Coronary artery (tissue), 2 donors: ENCODE data around the gene TM2D3.

Experiments
- DNase-seq: peaks from one replicate; pipeline ENCODE4 v3.0.0-alpha.2; 2017; ENCODE audit warnings: low spot score
- H3K27ac ChIP-seq, 2 donors: fragments of 200-600 bp; sonication (generic); one replicate each; pipeline ENCODE4 v1.5.1; 2016 to 2019
- H3K4me3 ChIP-seq: fragments of 200-600 bp; sonication (generic); 2 replicates; pipeline ENCODE4 v1.5.1; 2016; ENCODE audit warnings: mild to moderate bottlenecking, moderate library complexity
- CTCF ChIP-seq: fragments of 200-600 bp; sonication (generic); IDR thresholded peaks from one replicate; pipeline ENCODE4 v1.5.1; 2019; ENCODE audit warnings: antibody characterized with exemption

The TM2D3 gene

GRCh38 chr15:101652098-101652785, at the start of gene TM2D3:
TM2D3 (minus strand) TSS chr15:101652381; CDS start chr15:101652361, 20 bp downstream.
- peak; percentile 78 for TF ChIP-seq CTCF
- Histone ChIP-seq H3K4me3 (peak within 1 kb of the TSS; percentile 100), H3K27ac (peak within 1 kb of the TSS; percentile 98 to 100)
- peak; percentile 94 for DNase-seq

GRCh38 chr15:101698314-101698713, 46.1 kb upstream of the TM2D3 start:
- DNase-seq = no peak
- no peak for TF ChIP-seq CTCF
- no peak overlapping the region for H3K27ac ChIP-seq
- H3K4me3 ChIP-seq = no peak overlapping the region

GRCh38 chr15:101697488-101697887, 45.3 kb upstream of the TM2D3 start:
- Histone ChIP-seq H3K4me3 (no peak overlapping the region), H3K27ac (no peak overlapping the region)
- TF ChIP-seq CTCF = no peak
- DNase-seq = no peak

- Histone ChIP-seq H3K4me3 (no peak overlapping the region), H3K27ac (no peak overlapping the region)
- no peak for DNase-seq
- TF ChIP-seq CTCF = no peak
These were observed 44.6 kb upstream of the TM2D3 start for GRCh38 chr15:101696829-101697228.

GRCh38 chr15:101694261-101694660, 42.1 kb upstream of the TM2D3 start:
- no peak for TF ChIP-seq CTCF
- H3K27ac ChIP-seq = no peak overlapping the region
- H3K4me3 ChIP-seq = no peak overlapping the region
- no peak for DNase-seq

GRCh38 chr15:101692801-101693598, 40.8 kb upstream of the TM2D3 start:
- no peak for TF ChIP-seq CTCF
- DNase-seq = no peak
- H3K27ac ChIP-seq = no peak overlapping the region

GRCh38 chr15:101689901-101690300, 37.7 kb upstream of the TM2D3 start:
- H3K4me3 ChIP-seq = no peak overlapping the region
- DNase-seq = no peak
- no peak for TF ChIP-seq CTCF

More at GRCh38 chr15:101692801-101693598, 40.8 kb upstream of the TM2D3 start:
- no peak overlapping the region for H3K4me3 ChIP-seq

More at GRCh38 chr15:101689901-101690300, 37.7 kb upstream of the TM2D3 start:
- H3K27ac ChIP-seq = no peak overlapping the region
